Osteocyte (in vitro differentiated cells): ENCODE results near the gene TMEM119. TPM values are rescaled to one million over a fixed set of nuclear protein-coding genes. Genes with fewer than 3 reads are reported as not detected.
"Not testable (repeated sequence)": the region's sequence is repeated elsewhere in the genome, so short reads cannot be mapped to it uniquely, and the experiment has no call there.

Source experiments
- DNase-seq: peaks from one replicate; pipeline ENCODE4 v3.0.0; 2021; ENCODE audit warnings: mixed read lengths; ENCODE audit not compliant: unreplicated experiment; ENCODE audit errors: extremely low spot score
- H3K27ac Mint-ChIP-seq: one replicate; pipeline ENCODE4 v1.8.0; 2021; ENCODE audit warnings: mild to moderate bottlenecking, mixed read lengths; ENCODE audit not compliant: unreplicated experiment
- H3K27me3 Mint-ChIP-seq: one replicate; pipeline ENCODE4 v1.8.0; 2021; ENCODE audit warnings: mixed read lengths; ENCODE audit not compliant: unreplicated experiment
- H3K36me3 Mint-ChIP-seq: one replicate; pipeline ENCODE4 v1.8.0; 2021; ENCODE audit warnings: mixed read lengths; ENCODE audit not compliant: unreplicated experiment
- H3K4me1 Mint-ChIP-seq: one replicate; pipeline ENCODE4 v1.8.0; 2021; ENCODE audit warnings: mixed read lengths; ENCODE audit not compliant: unreplicated experiment
- H3K4me3 Mint-ChIP-seq: one replicate; pipeline ENCODE4 v1.8.0; 2021; ENCODE audit warnings: mild to moderate bottlenecking, moderate library complexity, mixed read lengths; ENCODE audit not compliant: unreplicated experiment
- H3K9me3 Mint-ChIP-seq: one replicate; pipeline ENCODE4 v1.8.0; 2021; ENCODE audit warnings: mixed read lengths; ENCODE audit not compliant: unreplicated experiment
- total RNA-seq: library from RNA; stranded (reverse); gene quantifications from 2 replicates; pipeline ENCODE4 v1.2.1, GENCODE V29; 2021
- TF ChIP-seq, protein P1 (sequence below): fragments of 200-600 bp; sonication (generic); IDR thresholded peaks from 2 replicates; pipeline ENCODE4 v1.5.0; 2021; ENCODE audit warnings: antibody characterized with exemption, mild to moderate bottlenecking, moderate library complexity

The TMEM119 gene
- total RNA-seq, 1 donor from 2014 or later: 54.0 TPM

DNA sequence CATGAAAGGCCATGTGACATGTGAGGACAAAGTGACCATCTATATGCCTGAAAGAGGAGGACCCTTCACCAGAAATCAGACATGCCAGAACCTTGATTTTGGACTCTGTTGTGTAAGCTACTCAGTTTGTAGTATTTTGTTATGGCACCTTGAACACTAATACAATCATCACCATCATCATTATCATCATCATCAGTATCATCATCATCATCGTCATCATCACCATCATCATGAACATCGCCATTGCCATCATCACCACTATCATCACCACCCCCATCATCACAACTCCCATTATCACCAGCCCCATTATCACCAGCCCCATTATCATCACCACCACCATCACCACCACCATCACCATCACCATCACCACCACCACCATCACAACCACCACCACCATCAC lies 19.6 kb downstream of the TMEM119 start:
- Mint-ChIP-seq H3K36me3 (no peaks in the 10 kb centered on the region), H3K27me3 (no peaks in the 10 kb centered on the region), H3K9me3 (no peaks in the 10 kb centered on the region), H3K4me3 (no peak overlapping the region), H3K27ac (peak overlapping the region; percentile 80), H3K4me1 (peaks cover 42% of the 10 kb centered on the region)
- no peak for DNase-seq
- TF ChIP-seq, protein P1, sequence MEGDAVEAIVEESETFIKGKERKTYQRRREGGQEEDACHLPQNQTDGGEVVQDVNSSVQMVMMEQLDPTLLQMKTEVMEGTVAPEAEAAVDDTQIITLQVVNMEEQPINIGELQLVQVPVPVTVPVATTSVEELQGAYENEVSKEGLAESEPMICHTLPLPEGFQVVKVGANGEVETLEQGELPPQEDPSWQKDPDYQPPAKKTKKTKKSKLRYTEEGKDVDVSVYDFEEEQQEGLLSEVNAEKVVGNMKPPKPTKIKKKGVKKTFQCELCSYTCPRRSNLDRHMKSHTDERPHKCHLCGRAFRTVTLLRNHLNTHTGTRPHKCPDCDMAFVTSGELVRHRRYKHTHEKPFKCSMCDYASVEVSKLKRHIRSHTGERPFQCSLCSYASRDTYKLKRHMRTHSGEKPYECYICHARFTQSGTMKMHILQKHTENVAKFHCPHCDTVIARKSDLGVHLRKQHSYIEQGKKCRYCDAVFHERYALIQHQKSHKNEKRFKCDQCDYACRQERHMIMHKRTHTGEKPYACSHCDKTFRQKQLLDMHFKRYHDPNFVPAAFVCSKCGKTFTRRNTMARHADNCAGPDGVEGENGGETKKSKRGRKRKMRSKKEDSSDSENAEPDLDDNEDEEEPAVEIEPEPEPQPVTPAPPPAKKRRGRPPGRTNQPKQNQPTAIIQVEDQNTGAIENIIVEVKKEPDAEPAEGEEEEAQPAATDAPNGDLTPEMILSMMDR: no peak

DNA sequence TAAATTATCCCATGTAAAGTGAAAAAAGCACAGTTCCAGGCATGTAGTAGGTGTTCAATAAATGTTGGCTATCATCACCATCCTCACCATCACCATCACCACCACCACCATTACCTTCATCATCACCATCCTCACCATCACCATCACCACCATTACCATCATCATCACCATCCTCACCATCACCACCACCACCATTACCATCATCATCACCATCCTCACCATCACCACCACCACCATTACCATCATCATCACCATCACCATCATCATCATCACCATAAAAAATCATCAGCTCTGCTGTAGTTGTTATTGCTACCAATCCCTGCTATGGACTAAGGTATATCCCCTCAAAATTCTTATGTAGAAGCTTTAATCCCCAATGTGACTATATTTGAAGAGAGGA lies 20.4 kb downstream of the TMEM119 start:
- no peak overlapping the region for H3K4me3 Mint-ChIP-seq
- H3K4me1 Mint-ChIP-seq: peaks cover 36% of the 10 kb centered on the region

DNA sequence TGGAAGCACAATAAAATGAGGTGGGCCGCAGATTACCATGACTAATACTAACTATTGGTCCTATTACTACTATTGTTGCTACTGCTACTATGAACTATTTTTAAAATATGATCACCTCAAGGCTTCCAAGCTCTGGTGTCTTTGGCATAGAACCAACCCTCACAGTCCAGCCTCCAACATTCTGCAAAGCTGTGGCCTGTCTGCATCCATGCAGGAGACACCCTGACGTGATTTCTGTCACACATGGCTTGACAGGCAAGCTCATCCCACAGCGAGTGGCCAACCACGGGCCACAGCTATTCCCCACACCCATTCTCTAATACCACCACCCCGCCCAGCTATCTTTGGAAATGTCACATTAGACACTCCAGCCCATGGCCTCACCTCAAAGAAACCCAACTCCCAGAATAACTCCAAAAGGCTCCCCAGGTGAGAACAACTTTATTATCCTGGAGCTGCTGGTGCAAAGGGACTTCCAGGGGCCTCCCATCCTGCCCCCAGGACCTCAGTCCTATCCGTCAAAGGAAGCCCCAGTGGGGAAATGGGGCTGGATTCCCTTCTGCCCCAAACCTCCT lies 21.1 kb downstream of the TMEM119 start:
- Mint-ChIP-seq H3K27me3 (no peaks in the 10 kb centered on the region), H3K4me1 (peaks cover 36% of the 10 kb centered on the region), H3K4me3 (no peak overlapping the region), H3K9me3 (no peaks in the 10 kb centered on the region), H3K27ac (peak overlapping the region; percentile 50), H3K36me3 (no peaks in the 10 kb centered on the region)
- no peak for DNase-seq
- TF ChIP-seq, protein P1: no peak

More for the DNA sequence above, 20.4 kb downstream of the TMEM119 start:
- Mint-ChIP-seq H3K36me3 (no peaks in the 10 kb centered on the region), H3K9me3 (no peaks in the 10 kb centered on the region), H3K27ac (peak overlapping the region; percentile 7), H3K27me3 (no peaks in the 10 kb centered on the region)
- TF ChIP-seq, protein P1: no peak
- DNase-seq: no peak

DNA sequence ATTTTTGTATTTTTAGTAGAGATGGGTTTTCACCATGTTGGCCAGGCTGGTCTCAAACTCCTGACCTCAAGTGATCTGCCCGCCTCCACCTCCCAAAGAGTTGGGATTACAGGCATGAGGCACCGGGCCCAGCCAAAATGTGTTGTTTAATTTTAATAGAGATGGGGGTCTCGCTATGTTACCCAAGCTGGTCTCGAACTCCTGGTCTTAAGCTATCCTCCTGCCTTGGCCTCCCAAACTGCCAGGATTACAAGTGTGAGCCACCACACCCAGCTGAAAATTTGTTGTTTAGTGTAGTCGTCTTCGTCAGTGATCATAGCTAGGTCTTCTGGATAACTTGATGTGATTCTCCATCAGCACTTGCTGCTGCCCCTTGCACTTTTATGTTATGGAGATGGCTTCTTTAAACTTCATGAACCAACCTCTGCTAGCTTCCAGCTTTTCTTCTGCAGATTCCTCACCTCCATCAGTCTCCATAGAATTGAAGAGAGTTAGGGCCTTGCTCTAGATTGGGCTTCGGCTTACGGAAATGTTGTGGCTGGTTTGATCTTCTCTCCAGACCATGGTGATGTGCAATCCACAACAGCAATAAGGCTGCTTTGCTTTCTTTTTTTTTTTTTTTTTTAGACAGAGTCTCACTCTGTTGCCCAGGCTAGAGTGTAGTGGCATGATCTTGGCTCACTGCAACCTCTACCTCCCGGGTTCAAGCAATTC lies 22.5 kb downstream of the TMEM119 start:
- TF ChIP-seq, protein P1: no peak
- H3K9me3 Mint-ChIP-seq: no peaks in the 10 kb centered on the region
- no peaks in the 10 kb centered on the region for H3K27me3 Mint-ChIP-seq
- no peaks in the 10 kb centered on the region for H3K36me3 Mint-ChIP-seq
- H3K27ac Mint-ChIP-seq: no peak overlapping the region
- H3K4me3 Mint-ChIP-seq: no peak overlapping the region
- peaks cover 32% of the 10 kb centered on the region for H3K4me1 Mint-ChIP-seq
- peak; percentile 56 for DNase-seq

DNA sequence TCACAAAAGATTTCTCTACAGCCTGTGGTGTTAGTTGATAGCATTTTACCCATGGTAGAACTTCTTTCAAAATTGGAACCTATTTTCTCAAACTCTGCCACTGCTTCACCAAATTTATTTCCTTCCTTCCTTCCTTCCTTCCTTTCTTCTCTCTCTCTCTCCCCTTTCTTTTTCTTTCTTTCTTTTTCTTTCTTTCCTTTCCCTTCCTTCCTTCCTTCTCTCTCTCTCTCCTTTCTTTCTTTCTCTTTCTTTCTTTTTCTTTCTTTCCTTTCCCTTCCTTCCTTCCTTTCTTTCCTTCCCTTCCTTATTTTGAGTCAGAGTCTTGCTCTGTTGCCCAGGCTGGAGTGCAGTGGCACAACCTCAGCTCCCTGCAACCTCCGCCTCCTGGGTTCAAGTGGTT lies 23.6 kb downstream of the TMEM119 start:
- H3K36me3 Mint-ChIP-seq, DNase-seq, H3K4me3 Mint-ChIP-seq, H3K9me3 Mint-ChIP-seq, H3K27me3 Mint-ChIP-seq, H3K27ac Mint-ChIP-seq: not testable (repeated sequence)
- peaks cover 25% of the 10 kb centered on the region for H3K4me1 Mint-ChIP-seq
